Measurements from ENCODE around the gene WDR20.

DNA sequence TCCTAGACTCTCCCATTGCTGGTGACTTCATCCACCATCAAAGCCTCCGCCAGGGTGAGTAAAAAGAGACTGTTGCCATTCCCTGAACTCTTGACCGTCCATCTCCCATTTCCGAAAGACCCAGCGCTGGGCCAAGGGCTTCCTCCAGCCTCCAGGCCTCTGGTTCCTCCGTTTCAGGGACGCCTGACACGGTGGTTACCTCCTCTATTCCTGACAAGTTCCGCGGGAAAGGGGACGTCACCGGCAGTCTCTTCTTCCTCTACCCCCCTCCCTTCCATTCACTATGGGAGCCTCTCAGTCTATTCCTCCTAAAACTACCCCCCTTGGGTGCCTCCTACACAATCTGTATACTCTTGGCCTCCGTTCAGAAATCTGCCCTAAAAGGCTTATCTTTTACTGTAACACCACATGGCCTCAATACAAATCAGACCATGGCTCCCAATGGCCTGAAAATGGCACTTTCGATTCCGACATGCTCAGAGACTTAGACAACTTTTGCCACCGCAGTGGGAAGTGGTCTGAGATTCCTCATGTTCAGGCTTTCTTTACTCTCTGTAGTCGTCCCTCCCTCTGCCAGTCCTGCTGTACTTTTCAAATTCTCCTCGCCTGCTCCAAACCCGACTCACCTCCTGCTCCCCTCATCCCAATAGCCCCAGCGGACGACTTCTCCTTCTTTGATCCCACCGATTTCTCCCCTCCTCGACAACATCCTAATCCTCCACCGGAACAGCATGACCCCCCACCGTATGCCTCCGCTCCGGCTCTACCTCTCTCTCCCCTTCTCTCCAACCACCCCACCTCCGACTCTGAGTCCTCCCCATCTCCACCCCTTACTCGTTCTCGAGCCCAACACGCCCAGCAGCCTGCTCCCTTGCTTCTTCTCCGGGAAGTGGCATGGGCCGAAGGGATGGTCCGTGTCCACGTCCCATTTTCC is 94.9 kb downstream of the WDR20 start:
- TF ChIP-seq, protein P1, sequence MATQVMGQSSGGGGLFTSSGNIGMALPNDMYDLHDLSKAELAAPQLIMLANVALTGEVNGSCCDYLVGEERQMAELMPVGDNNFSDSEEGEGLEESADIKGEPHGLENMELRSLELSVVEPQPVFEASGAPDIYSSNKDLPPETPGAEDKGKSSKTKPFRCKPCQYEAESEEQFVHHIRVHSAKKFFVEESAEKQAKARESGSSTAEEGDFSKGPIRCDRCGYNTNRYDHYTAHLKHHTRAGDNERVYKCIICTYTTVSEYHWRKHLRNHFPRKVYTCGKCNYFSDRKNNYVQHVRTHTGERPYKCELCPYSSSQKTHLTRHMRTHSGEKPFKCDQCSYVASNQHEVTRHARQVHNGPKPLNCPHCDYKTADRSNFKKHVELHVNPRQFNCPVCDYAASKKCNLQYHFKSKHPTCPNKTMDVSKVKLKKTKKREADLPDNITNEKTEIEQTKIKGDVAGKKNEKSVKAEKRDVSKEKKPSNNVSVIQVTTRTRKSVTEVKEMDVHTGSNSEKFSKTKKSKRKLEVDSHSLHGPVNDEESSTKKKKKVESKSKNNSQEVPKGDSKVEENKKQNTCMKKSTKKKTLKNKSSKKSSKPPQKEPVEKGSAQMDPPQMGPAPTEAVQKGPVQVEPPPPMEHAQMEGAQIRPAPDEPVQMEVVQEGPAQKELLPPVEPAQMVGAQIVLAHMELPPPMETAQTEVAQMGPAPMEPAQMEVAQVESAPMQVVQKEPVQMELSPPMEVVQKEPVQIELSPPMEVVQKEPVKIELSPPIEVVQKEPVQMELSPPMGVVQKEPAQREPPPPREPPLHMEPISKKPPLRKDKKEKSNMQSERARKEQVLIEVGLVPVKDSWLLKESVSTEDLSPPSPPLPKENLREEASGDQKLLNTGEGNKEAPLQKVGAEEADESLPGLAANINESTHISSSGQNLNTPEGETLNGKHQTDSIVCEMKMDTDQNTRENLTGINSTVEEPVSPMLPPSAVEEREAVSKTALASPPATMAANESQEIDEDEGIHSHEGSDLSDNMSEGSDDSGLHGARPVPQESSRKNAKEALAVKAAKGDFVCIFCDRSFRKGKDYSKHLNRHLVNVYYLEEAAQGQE (IDR thresholded peaks at IDR 0.05; ENCODE audit: low read depth) = no peak
- TF ChIP-seq CREB1 (IDR thresholded peaks at IDR 0.05; ENCODE audit: low read depth) (no peak), TCF12 (IDR thresholded peaks at IDR 0.05; ENCODE audit: low read depth) (no peak), FOXM1 (IDR thresholded peaks at IDR 0.05; ENCODE audit: borderline replicate concordance, low read depth) (no peak), RAD21 (IDR thresholded peaks at IDR 0.05; ENCODE audit: low read depth) (no peak), TEAD4 (IDR thresholded peaks at IDR 0.05) (no peak), EP300 (IDR thresholded peaks at IDR 0.05; ENCODE audit: borderline replicate concordance) (no peak), TAF1 (IDR thresholded peaks at IDR 0.05; ENCODE audit: low read depth) (no peak), EGR1 (IDR thresholded peaks at IDR 0.05) (no peak), YY1 (IDR thresholded peaks at IDR 0.05; ENCODE audit: low read depth) (no peak), NFIC (IDR thresholded peaks at IDR 0.05) (no peak), CEBPB (IDR thresholded peaks at IDR 0.05) (no peak)
- TF ChIP-seq, protein P2, sequence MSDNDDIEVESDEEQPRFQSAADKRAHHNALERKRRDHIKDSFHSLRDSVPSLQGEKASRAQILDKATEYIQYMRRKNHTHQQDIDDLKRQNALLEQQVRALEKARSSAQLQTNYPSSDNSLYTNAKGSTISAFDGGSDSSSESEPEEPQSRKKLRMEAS (IDR thresholded peaks at IDR 0.05) = no peak

Data from Ishikawa (cell line).